SK-N-SH treated with all-trans-retinoic acid at 6 μM for 48 hours (cell line): ENCODE data around the gene TECTA.

Source experiments
- ATAC-seq: fragments of 200-7000 bp; cut with Tn5 transposase; 3 replicates; pipeline ENCODE4 v1.9.1; 2020; ENCODE audit warnings: mild to moderate bottlenecking, moderate library complexity
- ARNTL ChIP-seq: fragments of 450-650 bp; formaldehyde crosslinking; IDR thresholded peaks from 2 replicates; pipeline ENCODE4 v1.5.0; 2020; ENCODE audit warnings: low read depth, mild to moderate bottlenecking, moderate library complexity, borderline replicate concordance
- BACH2 ChIP-seq: fragments of 250-450 bp; sonication (Bioruptor Pico); IDR thresholded peaks from 2 replicates; pipeline ENCODE4 v1.9.0; 2021; ENCODE audit warnings: mild to moderate bottlenecking, borderline replicate concordance
- CREB5 ChIP-seq: fragments of 250-450 bp; sonication (Bioruptor Pico); IDR thresholded peaks from 2 replicates; pipeline ENCODE4 v1.5.1; 2020; ENCODE audit warnings: low read depth, mild to moderate bottlenecking, moderate library complexity
- CSRNP3 ChIP-seq: fragments of 250-450 bp; sonication (Bioruptor Pico); IDR thresholded peaks from 2 replicates; pipeline ENCODE4 v1.5.1; 2021; ENCODE audit warnings: mild to moderate bottlenecking, moderate library complexity
- ESRRG ChIP-seq: fragments of 250-450 bp; sonication (Bioruptor Pico); IDR thresholded peaks from 2 replicates; pipeline ENCODE4 v1.6.1; 2021; ENCODE audit warnings: mild to moderate bottlenecking
- GLIS3 ChIP-seq: fragments of 250-450 bp; sonication (Bioruptor Pico); IDR thresholded peaks from 2 replicates; pipeline ENCODE4 v1.5.0; 2020; ENCODE audit warnings: mild to moderate bottlenecking, moderate library complexity
- ISL1 ChIP-seq: fragments of 250-450 bp; sonication (Bioruptor Pico); IDR thresholded peaks from 2 replicates; pipeline ENCODE4 v2.1.2; 2022; ENCODE audit warnings: mild to moderate bottlenecking, moderate library complexity
- OSR1 ChIP-seq: fragments of 250-450 bp; sonication (Bioruptor Pico); IDR thresholded peaks from 2 replicates; pipeline ENCODE4 v1.8.0; 2022; ENCODE audit warnings: moderate library complexity, mild to moderate bottlenecking, inconsistent platforms
- POU6F1 ChIP-seq: fragments of 250-450 bp; sonication (Bioruptor Pico); IDR thresholded peaks from 2 replicates; pipeline ENCODE4 v1.8.0; 2021; ENCODE audit warnings: low read depth, mild to moderate bottlenecking, moderate library complexity, borderline replicate concordance
- PPARA ChIP-seq: fragments of 250-450 bp; sonication (Bioruptor Pico); IDR thresholded peaks from 2 replicates; pipeline ENCODE4 v1.5.0; 2020; ENCODE audit warnings: mild to moderate bottlenecking, borderline replicate concordance
- RARB ChIP-seq: fragments of 250-450 bp; sonication (Bioruptor Pico); IDR thresholded peaks from 2 replicates; pipeline ENCODE4 v1.8.0; 2021; ENCODE audit warnings: mild to moderate bottlenecking, moderate library complexity
- SNAI2 ChIP-seq: fragments of 250-450 bp; sonication (Bioruptor Pico); IDR thresholded peaks from 2 replicates; pipeline ENCODE4 v1.5.0; 2020; ENCODE audit warnings: mild to moderate bottlenecking, moderate library complexity
- TCF4 ChIP-seq: fragments of 250-450 bp; sonication (Bioruptor Pico); IDR thresholded peaks from 2 replicates; pipeline ENCODE4 v1.8.0; 2021; ENCODE audit warnings: mild to moderate bottlenecking, moderate library complexity, borderline replicate concordance
- TOX ChIP-seq: fragments of 250-450 bp; sonication (Bioruptor Pico); IDR thresholded peaks from 2 replicates; pipeline ENCODE4 v1.8.0; 2021; ENCODE audit warnings: mild to moderate bottlenecking, moderate library complexity, borderline replicate concordance
- ZC3H10 ChIP-seq: fragments of 250-450 bp; sonication (Bioruptor Pico); IDR thresholded peaks from 2 replicates; pipeline ENCODE4 v1.5.1; 2021; ENCODE audit warnings: mild to moderate bottlenecking, moderate library complexity
- ZFP30 ChIP-seq: fragments of 450-650 bp; formaldehyde crosslinking; IDR thresholded peaks from 2 replicates; pipeline ENCODE4 v1.5.0; 2022; ENCODE audit warnings: mild to moderate bottlenecking, moderate library complexity
- ZNF565 ChIP-seq: fragments of 450-650 bp; formaldehyde crosslinking; conservative IDR thresholded peaks from 2 replicates; pipeline ENCODE4 v1.5.0; 2020; ENCODE audit warnings: low read depth, mild to moderate bottlenecking, moderate library complexity
- ZNF70 ChIP-seq: fragments of 450-650 bp; formaldehyde crosslinking; IDR thresholded peaks from 2 replicates; pipeline ENCODE4 v1.5.0; 2020; ENCODE audit warnings: mild to moderate bottlenecking, moderate library complexity
- ZNF8 ChIP-seq: fragments of 450-650 bp; formaldehyde crosslinking; IDR thresholded peaks from 2 replicates; pipeline ENCODE4 v1.5.0; 2020; ENCODE audit warnings: mild to moderate bottlenecking, moderate library complexity

The TECTA gene

GRCh38 chr11:121226415-121227263 lies 125.6 kb downstream of the TECTA start:
- no peak for TF ChIP-seq OSR1 (CRISPR knock-in tag)
- no peak for TF ChIP-seq ZNF70 (CRISPR knock-in tag)
- no peak for TF ChIP-seq ZFP30 (CRISPR knock-in tag)
- TF ChIP-seq POU6F1 = no peak
- TF ChIP-seq CSRNP3 = no peak
- no peak for TF ChIP-seq ISL1 (CRISPR knock-in tag)
- no peak for TF ChIP-seq ARNTL
- TF ChIP-seq SNAI2 = no peak
- no peak for TF ChIP-seq CREB5 (CRISPR knock-in tag)
- no peak for TF ChIP-seq ESRRG (CRISPR knock-in tag)
- TF ChIP-seq ZC3H10 = no peak
- TF ChIP-seq GLIS3 (CRISPR knock-in tag) = no peak
- no peak for ATAC-seq

- TF ChIP-seq CSRNP3 (no peak), ZNF70 (CRISPR knock-in tag) (no peak), ZNF8 (no peak), RARB (CRISPR knock-in tag) (no peak), TCF4 (CRISPR knock-in tag) (no peak), BACH2 (CRISPR knock-in tag) (no peak), ZC3H10 (no peak), SNAI2 (no peak), TOX (CRISPR knock-in tag) (no peak)
- ATAC-seq = no peak
Measured at GRCh38 chr11:121228851-121229250, 127.8 kb downstream of the TECTA start.

GRCh38 chr11:121229495-121230215 lies 128.6 kb downstream of the TECTA start:
- ATAC-seq = no peak
- no peak for TF ChIP-seq OSR1 (CRISPR knock-in tag)
- TF ChIP-seq ZNF565 (CRISPR knock-in tag) = no peak
- no peak for TF ChIP-seq ZC3H10
- no peak for TF ChIP-seq TOX (CRISPR knock-in tag)
- no peak for TF ChIP-seq ARNTL
- no peak for TF ChIP-seq ESRRG (CRISPR knock-in tag)
- no peak for TF ChIP-seq PPARA (CRISPR knock-in tag)
- TF ChIP-seq CSRNP3 = no peak
